Ovary (tissue), 9 donors: ENCODE data around the gene XPNPEP1. TPM values are rescaled to one million over a fixed set of nuclear protein-coding genes. Genes with fewer than 3 reads are reported as not detected.

Experiments
- DNase-seq, 5 donors: peaks; one replicate each; pipeline ENCODE4 v3.0.0-alpha.2; 2019 to 2020
- H3K27ac ChIP-seq, 2 donors: fragments of 200-600 bp; one replicate each; pipeline versions ENCODE4 v1.5.1 to v1.8.0; 2019 to 2022
- H3K27me3 ChIP-seq: fragments of 200-600 bp; one replicate; pipeline ENCODE4 v1.8.0; 2022
- H3K36me3 ChIP-seq: fragments of 200-600 bp; sonication (generic); one replicate; pipeline ENCODE4 v1.5.1; 2019
- H3K4me1 ChIP-seq: one replicate; pipeline ENCODE4 v1.8.1; 2013; ENCODE audit warnings: mild to moderate bottlenecking, moderate library complexity; ENCODE audit not compliant: insufficient read depth
- H3K4me3 ChIP-seq: fragments of 200-600 bp; sonication (generic); one replicate; pipeline ENCODE4 v1.5.1; 2017
- H3K9me3 ChIP-seq, 2 donors: fragments of 200-600 bp in 1 of 2; sonication (generic) in 1 of 2; one replicate each; pipeline versions ENCODE4 v1.5.1 to v1.8.1; 2013 to 2019; ENCODE audit warnings: mild to moderate bottlenecking in 1 of 2, moderate library complexity in 1 of 2
- EP300 ChIP-seq: sonication (generic); formaldehyde crosslinking; IDR thresholded peaks from one replicate; pipeline ENCODE4 v1.6.1; 2017; ENCODE audit warnings: antibody characterized with exemption
- POLR2A ChIP-seq: fragments of 450-650 bp; IDR thresholded peaks from one replicate; pipeline ENCODE4 v1.6.1; 2017; ENCODE audit warnings: antibody characterized with exemption, mild to moderate bottlenecking, moderate library complexity
- WGBS, 3 donors: extraction: QIAGEN DNeasy Blood & Tissue Kit in 1 of 3; methylation state at CpG; one replicate each; pipeline versions ENCODE4 v1.1.5 to v1.1.7; 2013 to 2017; 5-methylcytosine and 5-hydroxymethylcytosine counted together
- intact Hi-C, 4 donors: fragments of 100-400 bp; cut with DNase I; formaldehyde crosslinking; loops; one replicate each; pipeline versions ENCODE4 v1.11.0 to v1.15.1; 2022 to 2023
- polyA plus RNA-seq, 2 donors: library from polyadenylated mRNA; stranded (reverse); fragments of 200-250 nt in 1 of 2; fragments of 350-450 nt in 1 of 2; fragmentation: Illumina TruSeq in 1 of 2; extraction: RNeasy Lipid Tissue Mini Kit (QIAGEN cat#74804) in 1 of 2; gene quantifications; one replicate each; pipeline ENCODE4 v1.2.3, GENCODE V29; 2013 to 2014
- total RNA-seq, 7 donors: library from RNA; depleted of rRNA in 2 of 7; stranded (reverse); fragments of >200 nt in 2 of 7; fragmentation: NEBNext Ultra II Directional in 3 of 7; extraction: Animal tissue kit (Norgen Biotek cat#: 25700) in 3 of 7; gene quantifications; one replicate each; pipeline versions ENCODE4 v1.1.0 to v1.2.4, GENCODE V29; 2016 to 2023
- TF ChIP-seq, protein P1 (sequence below), 3 donors: fragments of 450-650 bp in 2 of 3; fragments of 200-600 bp in 1 of 3; IDR thresholded peaks; one replicate each; pipeline versions ENCODE4 v1.5.1 to v1.8.0; 2016 to 2022; ENCODE audit warnings: antibody characterized with exemption in 3 of 3, mild to moderate bottlenecking in 1 of 3
- donor health status: DM: no; HTN: no; CAD: no; lungs with moderate emphysema.
- donor health status: DM: no; HTN: no; CAD: no.
- donor health status: Bipolar disorder and iron deficiency.
- donor health status: DM: yes; HTN: yes; CAD: no.
- donor health status: DM: no; HTN: no; CAD: no.
- donor health status: DM: yes; HTN: yes; CAD: no.

XPNPEP1 gene
- total and polyA plus RNA-seq, 9 donors = 27.2 to 70.7 (median 47.1) TPM

DNA sequence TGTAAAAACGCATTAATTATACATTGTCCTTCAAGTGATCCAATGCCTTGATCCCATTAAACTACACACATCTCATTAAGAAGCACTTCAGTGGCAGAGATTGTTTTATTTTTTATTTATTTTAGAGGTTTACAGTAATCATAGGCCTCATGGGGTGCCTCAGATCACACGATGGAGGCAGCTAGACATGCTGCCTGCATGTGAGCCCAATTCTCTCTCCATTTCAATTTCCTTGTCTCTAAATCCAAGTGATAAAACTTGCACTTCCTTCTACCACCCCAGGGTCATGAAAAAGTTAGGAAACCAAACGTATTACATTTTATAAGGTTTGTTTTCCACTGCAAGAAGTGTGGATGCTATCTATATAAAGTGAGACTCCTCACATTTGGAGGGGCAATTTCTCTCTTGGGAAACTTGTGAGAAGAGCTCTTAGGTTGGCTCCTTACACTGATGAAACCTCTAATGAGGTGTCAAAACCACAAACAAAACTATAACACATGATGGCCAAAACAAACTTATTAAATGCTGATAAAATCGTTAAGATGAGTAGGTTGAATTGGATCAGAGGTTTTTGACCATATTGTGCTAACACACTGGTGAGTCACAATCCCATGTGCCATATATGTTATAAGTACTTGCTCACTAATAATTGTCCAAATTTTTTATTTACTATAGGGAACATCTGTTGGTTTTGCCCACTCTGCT, 22.3 kb upstream of the XPNPEP1 start:
- no peak for DNase-seq
- no peak overlapping the region for H3K27ac ChIP-seq
- TF ChIP-seq, protein P1, sequence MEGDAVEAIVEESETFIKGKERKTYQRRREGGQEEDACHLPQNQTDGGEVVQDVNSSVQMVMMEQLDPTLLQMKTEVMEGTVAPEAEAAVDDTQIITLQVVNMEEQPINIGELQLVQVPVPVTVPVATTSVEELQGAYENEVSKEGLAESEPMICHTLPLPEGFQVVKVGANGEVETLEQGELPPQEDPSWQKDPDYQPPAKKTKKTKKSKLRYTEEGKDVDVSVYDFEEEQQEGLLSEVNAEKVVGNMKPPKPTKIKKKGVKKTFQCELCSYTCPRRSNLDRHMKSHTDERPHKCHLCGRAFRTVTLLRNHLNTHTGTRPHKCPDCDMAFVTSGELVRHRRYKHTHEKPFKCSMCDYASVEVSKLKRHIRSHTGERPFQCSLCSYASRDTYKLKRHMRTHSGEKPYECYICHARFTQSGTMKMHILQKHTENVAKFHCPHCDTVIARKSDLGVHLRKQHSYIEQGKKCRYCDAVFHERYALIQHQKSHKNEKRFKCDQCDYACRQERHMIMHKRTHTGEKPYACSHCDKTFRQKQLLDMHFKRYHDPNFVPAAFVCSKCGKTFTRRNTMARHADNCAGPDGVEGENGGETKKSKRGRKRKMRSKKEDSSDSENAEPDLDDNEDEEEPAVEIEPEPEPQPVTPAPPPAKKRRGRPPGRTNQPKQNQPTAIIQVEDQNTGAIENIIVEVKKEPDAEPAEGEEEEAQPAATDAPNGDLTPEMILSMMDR (IDR thresholded peaks at IDR 0.05) = no peak
- TF ChIP-seq EP300 = no peak
- TF ChIP-seq POLR2A = no peak
- WGBS, 3 donors = 68 to 78% (median 74%) methylated on average over 4 of the region's 4 CpGs
- no peaks in the 10 kb centered on the region for H3K4me1 ChIP-seq
- intact Hi-C loops = no loop called here
- no peaks in the 10 kb centered on the region for H3K27me3 ChIP-seq
- no peaks in the 10 kb centered on the region for H3K9me3 ChIP-seq
- no peak overlapping the region for H3K4me3 ChIP-seq
- no peaks in the 10 kb centered on the region for H3K36me3 ChIP-seq

DNA sequence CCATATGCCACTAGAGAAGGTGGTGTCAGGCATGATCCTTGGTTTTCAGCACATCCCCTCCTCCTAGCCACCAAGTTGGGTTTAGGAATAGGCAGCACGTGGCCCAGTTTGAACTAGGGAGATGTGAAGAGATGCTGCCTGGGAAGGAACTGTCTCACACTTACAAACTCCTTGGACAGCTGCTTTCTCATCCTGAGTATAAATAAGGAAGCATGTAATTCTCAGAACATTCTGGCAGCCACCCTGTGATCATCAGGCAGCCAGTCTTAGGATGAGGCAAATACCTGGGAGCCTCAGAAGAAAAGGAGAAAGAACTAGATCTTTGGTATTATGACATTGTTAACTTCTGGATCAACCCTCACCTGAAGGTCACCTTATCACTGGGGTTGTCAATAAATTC, 21.3 kb upstream of the XPNPEP1 start:
- DNase-seq = no peak
- TF ChIP-seq, protein P1 (IDR thresholded peaks at IDR 0.05) = no peak
- TF ChIP-seq EP300 (no peak), POLR2A (no peak)
- 43 to 52% (median 49%) methylated on average over 1 of the region's 1 CpG for WGBS, 3 donors
- H3K4me1 ChIP-seq = no peaks in the 10 kb centered on the region
- no peaks in the 10 kb centered on the region for H3K27me3 ChIP-seq
- intact Hi-C loops = no loop called here
- no peak overlapping the region for H3K27ac ChIP-seq
- H3K36me3 ChIP-seq = no peaks in the 10 kb centered on the region
- H3K4me3 ChIP-seq = no peak overlapping the region
- no peaks in the 10 kb centered on the region for H3K9me3 ChIP-seq

DNA sequence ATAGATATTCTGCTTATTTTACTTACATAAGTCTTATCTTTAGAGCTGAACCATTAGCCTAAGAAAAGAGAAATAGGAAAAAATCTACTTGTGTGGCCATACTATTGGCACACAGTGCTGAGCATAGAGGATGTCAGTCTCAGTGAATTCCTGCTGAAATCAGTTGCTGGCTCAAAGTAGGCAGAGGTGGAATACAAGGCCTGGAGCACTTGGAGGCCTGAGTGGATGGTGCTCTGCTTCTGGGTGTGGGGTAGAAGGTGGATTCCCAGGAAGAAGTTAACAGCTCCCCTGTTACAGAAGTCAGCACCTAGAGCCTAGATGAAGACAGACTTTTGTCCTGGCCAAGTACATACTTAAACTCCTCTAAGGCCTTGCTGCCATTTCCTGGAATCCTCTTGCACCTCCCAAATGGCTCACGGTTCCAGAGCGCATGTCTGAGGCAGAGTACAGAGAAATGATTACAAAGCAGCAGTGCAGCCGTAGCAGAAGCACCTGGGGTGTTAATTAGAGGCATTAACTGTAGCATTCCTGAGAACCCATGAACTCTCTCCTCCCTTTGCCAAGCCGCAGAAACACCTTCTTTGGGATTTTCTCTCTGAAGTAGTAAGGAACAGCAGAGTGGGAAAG, 18.0 kb upstream of the XPNPEP1 start:
- Histone ChIP-seq H3K27ac (no peak overlapping the region), H3K4me1 (no peaks in the 10 kb centered on the region), H3K36me3 (no peaks in the 10 kb centered on the region), H3K27me3 (no peaks in the 10 kb centered on the region), H3K9me3 (no peaks in the 10 kb centered on the region), H3K4me3 (no peak overlapping the region)
- TF ChIP-seq POLR2A (no peak), EP300 (no peak)
- TF ChIP-seq, protein P1 (IDR thresholded peaks at IDR 0.05) = no peak
- WGBS, 3 donors = 67 to 85% (median 69%) methylated on average over 4 of the region's 4 CpGs
- intact Hi-C loops = no loop called here
- DNase-seq = no peak

DNA sequence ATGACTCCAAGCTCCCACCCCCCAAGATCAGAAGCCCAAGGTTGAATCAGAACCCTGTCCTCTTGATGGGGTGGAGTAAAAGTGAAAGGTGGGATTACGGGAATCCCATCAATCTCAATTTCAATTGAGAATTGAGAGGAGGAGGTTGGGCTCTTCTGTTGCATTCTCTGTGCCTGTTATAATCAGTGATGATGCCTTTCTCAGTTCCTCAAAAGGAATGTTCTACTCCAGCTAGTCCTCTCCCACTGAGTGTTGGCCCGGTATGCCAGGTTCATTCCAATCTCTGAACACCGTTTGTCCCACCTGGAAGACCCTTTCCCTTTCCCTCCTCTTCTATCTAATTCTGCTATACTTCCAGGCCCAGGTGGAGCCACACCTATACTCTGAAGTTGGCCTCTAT, 17.2 kb upstream of the XPNPEP1 start:
- no peaks in the 10 kb centered on the region for H3K4me1 ChIP-seq
- TF ChIP-seq EP300 (no peak), POLR2A (no peak)
- TF ChIP-seq, protein P1 (IDR thresholded peaks at IDR 0.05) = no peak
- H3K9me3 ChIP-seq = no peaks in the 10 kb centered on the region
- no peak overlapping the region for H3K4me3 ChIP-seq
- no peaks in the 10 kb centered on the region for H3K36me3 ChIP-seq
- intact Hi-C loops = no loop called here
- no peak for DNase-seq
- 93 to 98% (median 93%) methylated on average over 3 of the region's 3 CpGs for WGBS, 3 donors
- H3K27ac ChIP-seq = no peak overlapping the region
- H3K27me3 ChIP-seq = no peaks in the 10 kb centered on the region
